SIG-M5 (cell line): ENCODE data around the gene ERFL.

Experiments used
- DNase-seq: peaks from one replicate; lab custom pipeline; 2025; lab: John Stamatoyannopoulos, UW

ERFL gene

DNA sequence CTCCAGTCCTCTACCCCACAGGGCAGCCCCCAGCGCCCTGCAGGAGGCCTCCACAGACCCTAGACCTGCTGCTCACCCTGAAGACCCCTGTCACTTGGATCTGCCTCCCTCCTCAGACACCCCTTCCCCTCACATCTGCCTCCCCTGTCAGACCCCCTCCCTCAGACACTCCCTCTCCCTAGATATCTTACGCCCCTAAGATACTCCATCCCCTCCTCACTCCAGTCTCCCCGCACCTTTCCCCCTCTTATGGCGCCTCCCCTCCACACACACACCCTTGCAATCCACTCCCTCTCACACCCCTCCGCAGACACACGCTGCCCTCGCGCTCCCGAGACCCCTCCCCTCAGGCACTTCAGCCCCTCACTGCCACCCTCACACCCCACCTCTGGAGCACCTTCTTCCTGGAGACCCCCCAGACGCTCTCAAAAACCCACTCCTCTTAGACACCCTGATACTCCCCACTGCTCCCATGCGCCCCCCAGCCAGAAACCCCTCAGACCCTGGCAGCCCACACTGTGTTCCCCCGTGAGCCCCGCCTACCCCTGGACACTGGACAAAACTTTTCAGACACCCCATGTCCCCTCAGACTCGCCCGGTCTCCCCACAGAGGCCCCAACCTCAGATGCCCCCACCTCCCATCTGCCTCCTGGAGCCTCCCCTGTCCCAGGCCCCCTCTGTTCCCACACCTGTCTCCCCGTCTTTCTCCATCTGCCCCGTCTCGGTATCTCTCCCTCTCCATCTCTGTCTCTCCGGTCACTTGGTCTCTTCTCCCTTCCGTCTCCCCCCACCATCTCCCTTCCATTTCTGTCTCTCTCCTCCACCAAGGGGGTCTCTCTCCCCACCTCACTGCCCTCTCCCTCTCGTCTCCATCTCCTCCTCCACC lies 14.5 kb downstream of the ERFL start:
- DNase-seq = no peak

DNA sequence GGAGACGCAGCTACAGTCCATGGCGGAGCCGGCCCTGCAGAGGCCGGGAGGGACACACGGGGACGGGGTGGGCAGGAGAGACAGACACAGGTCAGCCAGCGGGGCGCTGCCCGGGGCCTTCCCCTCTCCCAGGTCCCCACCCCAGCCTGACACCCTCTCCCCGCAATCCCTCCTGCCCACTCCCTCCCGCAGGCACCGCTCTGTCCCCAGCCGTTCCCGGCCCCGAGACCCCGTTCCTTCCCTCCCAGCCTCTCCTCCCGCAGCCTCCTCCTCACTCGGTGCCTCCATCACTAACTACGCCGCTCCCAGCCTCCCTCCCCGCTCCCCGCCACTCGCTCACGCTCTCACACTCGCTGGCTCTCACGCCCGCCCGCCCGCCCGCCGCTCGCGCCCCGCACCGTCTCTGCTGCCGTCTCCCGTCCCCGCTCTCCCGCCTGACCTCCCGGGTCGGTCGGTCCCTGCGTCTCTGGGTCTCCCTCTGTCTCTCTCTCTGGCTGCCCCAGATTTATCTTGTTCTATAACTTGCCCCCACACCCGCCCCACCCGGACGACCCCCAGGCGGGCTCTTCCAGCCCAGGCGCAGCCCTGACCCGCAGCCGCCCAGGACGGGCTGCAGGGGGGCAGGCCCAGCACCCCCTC lies 15.2 kb downstream of the ERFL start:
- no peak for DNase-seq

DNA sequence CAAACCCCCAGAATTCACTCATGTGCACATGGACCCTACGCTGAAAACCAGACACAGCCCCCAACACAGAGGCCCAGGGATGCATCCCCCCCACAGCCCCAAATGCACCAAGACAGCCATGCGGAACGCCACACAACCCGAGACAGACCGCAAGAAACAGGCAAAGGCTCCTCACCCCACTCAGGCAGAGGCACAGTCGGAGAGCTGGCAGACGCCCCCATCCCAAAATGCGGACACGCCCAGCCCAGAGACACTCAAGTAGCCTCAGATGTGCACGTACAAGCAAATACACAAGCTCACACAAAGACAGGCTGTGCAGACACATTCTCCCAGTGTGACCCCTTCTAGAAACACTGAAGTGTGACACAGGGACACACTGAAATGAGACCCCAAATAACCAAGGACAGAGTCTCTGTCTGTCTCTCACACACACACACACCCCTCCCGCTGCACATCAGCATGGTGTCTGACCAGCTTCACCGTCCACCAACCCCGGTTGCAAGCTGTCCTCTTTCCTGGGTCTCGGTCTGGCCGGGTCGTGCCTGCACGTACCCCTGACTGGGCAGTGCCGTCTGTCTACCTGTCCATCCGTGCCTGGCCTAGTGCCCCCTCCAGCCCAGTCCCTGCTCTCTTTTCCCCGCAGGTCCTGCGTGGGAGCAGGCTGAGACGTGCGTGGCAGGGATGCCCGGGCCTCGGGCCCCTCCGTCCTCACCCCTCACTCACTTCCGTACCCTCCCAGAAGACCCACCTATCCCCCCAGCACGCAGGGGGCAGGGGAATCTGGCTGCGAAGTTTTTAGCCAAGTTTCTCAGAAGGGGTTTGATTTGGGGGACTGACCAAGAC lies 16.1 kb downstream of the ERFL start:
- DNase-seq = no peak

DNA sequence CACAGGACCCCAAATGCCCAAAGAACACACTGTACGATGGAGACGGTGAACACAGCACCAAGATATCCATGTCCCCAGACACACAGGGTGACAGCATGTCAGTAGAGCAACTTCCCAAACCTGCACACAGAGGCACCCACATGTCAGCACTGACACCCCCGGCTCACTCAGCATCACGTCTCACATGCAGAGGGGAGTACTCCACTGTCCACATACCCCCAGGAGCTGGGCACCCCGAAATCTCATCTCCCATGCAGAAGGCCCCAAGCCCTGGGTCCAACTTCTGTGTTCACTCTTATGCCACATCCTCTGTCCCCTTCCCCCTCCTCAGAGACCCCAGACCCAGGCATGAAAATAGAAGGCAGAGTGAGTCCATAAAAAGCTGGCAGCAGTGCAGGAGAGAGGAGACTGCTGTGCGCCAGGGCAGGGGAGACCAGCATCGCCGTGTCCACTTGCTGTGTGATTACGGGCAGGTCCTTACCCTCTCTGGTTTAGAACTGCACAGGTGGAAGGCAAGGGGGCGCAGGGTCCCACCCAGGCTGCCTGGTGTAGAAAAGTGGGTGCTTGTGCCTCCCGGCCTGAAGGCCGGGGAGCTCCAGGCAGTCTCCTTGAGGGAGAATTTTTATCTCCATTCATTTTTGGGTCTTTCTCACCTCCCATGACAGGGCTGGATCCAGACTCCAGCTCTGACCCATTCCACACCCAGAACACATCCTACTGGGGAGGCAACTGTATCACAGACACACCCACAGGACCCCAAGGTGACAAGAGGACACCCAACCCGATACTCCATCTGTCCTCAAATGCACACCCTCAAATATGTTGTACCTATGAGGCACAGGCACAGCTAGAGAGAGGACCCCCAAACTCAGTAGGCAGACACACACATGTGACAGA lies 17.0 kb downstream of the ERFL start:
- DNase-seq = no peak

DNA sequence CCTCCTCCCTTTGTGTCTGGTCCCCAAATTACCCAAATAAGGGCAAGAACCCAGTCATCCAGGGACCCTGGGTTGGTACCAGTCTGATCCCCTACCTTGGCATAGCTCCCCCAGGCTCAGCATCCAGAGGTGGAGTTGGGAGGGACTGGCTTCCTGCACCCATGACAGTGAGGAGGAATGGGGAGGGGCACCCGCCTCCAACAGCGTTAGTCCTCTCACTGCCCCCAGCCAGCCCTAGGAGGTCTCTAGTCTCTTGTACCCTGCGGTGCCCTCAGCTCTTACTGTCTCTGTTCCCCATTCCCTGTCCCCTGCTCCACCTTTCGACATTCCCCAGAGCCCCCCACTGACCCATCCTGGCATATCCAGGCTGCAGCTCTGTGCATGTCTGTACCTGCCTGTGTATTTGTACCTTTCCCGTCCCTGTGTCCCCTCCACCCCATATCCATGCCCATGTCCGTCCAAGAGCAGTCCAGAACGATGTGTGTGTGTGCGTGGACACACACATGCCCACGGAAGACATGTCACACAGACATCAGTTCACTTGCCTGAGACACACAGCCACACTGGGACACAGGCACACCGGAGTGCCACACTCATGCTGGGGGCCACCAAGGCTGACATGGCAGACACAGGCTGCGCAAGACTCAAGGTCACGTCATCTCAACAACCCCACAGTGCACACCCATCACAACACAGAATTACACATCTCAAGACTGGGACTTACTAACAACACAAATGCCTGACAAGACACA lies 17.8 kb downstream of the ERFL start:
- no peak for DNase-seq

DNA sequence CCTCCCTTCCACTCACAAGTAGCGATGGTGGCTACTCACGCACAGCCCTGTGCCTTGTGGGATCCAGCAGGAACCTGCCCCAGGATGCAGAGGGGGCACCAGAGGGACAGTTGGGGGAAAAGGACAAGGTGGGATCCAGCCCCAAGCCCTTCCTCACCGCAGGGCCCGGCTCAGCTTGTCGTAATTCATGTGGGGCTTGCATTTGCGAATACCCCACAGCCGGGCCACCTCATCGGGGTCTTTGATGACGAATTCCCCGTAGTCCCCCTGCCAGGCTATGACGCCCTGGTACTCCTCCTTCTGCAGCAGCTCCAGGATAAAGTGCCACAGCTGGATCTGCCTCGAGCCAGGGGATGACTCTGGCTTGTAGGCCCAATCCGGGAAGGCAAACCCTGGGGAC lies 18.5 kb downstream of the ERFL start:
- no peak for DNase-seq

DNA sequence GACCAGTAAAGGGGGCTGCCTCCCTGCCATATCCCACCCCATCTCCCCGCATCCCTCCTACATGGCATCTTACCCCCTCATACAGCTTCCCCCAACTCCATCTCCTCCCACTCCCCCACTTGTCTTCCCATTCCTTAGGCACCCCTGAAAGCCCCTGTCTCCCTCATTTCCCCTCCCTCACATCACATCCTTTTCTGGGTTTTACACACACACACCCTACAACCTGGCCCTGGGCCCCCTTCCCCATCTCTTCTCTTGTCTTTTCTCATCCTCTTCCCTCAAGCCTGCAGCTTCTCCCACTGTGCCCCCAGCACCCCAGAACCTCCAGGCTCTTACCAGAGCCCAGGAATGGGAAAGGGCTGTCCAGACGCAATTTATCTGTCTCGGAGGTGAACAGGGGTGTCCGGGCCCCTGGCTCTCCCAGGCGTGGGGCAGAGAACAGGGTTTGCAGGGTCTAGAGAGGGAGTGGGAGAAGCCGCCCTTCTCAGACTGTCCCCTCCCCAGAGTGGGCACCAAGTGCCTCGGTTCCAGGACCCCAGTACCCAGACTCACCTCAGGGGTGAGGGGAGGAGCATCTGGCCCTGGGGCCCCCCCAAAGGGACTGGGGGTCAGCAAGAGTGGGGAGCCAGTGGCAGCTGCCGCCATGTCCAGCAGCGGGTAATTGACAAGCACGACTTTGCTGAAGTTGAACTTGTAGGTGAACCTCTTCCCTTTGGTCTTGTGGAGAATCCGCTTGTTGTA lies 19.4 kb downstream of the ERFL start:
- no peak for DNase-seq

DNA sequence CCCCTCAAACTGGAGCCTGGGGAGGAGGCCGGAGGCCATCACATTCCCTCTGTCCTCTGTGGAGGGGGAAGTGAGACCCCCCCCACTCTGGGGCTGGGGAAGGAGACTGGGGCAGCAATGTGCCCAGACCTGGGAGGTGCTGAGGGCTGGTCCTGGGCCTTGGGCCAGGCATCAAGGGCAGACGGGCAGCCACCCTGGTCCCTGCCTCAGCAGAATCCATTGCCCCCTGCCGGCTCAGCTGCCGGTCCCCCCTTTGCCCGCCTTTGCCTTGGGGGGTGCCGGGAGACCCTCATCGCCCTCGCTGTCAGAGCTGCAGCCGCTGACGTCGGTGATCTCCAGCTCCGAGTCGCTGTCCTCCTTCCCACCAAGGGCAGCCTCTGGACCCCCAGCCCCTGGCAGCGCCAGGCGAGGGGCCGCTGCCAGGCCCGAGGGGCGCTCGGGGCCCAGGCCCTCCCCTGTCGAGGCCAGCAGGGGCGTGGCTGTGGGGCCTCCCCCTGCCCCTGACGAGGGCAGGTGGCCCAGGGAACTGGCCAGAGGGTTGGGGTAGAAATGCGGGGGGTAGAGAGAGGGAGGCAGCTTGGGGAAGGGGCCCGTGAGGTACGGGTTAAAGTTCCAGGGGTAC lies 20.1 kb downstream of the ERFL start:
- DNase-seq = no peak

DNA sequence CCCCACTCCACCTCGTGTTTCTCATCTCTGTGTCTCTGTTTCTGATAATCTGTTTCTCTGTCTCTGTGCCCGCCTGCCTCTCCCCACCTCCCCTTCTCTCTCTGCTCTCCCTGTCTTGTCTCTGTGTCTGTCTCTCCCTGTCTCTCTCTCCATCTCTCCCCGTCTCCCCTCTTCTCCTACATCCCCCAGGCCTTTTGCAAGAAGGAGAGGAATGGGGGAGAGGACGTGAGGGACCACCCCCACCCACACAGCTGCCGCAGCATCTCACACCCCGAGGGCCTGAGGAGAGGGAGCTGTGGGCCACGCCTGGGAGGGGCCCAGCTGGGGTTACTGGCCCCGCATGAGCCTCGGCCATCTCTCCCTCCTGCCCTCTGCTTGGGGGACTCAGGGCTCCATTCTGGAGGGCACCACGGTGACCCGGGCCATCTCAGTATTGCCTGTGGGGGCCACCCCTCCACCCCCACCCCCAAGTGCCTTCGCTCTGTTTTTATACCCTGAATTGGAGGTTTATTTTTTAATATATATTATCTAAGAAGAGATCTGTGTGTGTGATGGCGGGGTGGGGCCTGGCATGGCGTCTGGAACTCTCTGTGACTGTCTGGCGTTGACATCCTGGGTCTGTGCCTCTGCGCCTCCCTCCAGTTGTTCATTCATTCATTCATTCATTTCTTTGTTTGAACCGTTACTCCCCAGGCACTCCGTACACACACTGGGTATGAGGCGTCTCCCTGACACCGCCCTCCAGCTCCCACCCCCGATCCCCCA lies 21.2 kb downstream of the ERFL start:
- DNase-seq = no peak

DNA sequence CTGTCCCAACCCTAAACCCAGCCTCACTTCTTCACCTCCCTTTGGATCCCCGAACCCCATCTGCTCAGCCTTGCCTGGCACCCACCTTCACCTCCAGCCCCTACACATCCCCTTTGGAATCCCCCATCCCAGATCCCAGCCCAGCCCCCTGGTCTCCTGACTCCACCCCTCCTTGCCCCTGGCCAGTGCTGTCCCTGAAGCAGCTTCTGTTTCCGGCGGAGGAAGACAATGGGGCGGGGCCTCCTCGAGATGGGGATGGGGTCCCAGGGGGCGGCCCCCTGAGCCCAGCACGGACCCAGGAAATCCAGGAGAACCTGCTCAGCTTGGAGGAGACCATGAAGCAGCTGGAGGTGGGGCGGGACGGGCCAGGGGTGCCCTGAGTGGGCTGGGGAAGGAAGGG lies 22.0 kb downstream of the ERFL start:
- DNase-seq = no peak

DNA sequence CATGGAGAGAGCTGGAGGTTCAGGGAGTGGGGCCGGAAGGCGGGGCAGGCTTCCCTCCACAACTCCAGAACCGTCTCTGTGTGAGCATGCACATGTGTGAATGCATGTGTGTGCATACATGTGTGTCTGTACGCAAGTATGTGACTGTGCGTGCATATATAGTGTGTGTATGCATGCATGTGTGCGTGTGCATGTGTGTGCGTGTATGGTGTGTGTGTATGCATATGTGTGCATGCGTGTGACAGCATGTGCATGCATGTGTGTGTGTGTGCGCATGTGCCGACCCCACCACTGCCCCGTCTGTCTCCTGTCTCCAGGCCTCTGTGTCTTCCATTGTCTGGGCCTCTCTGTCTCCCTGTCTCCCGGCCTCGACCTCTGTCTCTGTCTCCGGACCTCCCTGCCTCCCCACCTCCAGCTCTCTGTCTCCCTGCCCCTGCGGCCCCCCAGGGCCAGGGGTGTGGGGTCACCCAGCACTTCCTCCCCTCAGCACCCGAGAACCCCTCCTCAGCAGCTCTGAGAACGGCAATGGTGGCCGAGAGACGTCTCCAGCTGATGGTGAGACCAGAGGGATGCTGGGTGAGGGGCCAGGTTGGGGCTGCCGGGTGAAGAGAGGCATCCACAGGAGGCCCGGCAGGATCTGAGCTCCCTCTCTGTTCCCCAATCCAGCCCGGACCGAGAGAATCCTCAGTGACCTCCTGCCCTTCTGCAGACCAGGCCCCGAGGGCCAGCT lies 22.8 kb downstream of the ERFL start:
- no peak for DNase-seq

DNA sequence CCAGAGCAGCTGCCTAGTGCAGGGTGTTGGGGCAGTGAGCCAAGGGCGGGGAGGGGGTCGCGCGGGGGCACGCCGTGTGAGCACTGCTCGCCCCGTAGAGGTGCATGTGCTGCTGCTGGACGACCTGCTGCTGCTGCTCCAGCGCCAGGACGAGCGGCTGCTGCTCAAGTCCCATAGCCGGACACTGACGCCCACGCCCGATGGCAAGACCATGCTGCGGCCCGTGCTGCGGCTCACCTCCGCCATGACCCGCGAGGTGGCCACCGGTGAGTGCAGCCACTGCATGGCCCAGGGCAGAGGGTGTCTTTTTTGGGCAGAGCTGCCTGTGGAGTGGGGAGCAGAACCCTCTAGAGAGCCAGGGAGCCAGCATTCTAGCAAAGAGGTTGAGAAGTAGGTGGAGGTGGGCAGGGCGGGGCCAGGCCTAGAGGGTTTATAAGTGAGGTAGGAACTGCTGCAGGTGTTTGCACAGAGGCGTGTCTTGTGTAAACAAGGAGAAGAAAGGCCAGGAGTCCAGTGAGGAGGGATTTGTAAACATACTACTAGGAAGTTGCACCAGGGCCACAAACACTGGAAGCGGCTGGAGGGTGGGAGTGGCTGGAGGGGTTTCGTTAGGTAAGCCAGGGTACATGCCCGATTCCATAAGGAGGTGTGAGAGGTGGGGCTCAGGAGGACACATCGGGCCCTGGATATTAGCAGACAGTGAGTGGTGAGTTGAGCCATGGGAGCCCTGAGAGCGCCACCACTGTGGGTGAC lies 24.0 kb downstream of the ERFL start:
- no peak for DNase-seq

DNA sequence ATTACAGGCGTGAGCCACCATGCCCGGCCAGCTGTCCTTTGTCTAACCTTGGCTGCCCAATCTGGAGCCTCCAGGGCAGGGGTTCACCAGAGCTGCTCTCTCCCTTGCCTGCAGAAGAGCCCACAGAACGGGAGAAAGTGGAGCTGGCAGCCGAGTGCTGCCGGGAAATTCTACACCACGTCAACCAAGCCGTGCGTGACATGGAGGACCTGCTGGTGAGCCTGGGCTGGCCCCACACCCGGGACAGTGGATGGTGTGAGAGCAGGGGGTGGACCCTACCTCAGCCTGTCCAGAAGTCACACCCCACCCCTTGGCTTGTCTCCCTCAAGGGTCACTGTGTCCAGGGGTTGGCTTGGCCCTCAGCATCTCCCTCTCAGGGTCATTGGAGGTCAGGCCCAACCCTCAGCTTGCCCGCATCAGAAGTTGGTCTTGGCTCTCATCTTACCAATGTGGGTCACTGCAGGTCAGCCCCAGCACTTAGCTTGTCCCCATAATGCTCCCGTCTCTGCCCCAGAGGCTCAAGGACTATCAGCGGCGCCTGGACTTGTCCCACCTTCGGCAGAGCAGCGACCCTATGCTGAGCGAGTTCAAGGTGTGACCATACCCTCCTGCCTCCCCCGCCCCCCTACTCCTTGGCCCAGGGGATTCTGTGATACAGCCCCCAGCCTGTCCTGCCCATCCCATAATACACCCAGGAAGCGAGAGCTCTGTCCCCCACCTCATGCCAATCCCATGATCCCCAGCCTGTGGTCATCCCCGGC lies 24.9 kb downstream of the ERFL start:
- DNase-seq = no peak

DNA sequence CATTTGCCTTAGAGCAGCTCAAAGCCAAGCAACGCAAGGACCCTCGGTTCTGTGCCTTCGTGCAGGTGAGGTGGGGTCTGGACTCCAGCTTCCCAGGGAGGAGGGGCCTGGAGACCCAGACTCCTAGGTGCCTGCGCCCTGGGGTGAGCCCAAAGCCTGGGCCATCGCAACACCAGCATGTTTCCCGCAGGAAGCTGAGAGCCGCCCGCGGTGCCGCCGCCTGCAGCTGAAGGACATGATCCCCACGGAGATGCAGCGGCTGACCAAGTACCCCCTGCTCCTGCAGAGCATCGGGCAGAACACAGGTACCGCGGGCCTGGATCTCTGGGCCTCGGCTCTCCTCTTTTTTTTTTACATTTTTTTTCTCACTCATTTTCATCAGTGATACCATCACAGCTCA lies 25.7 kb downstream of the ERFL start:
- DNase-seq = no peak

DNA sequence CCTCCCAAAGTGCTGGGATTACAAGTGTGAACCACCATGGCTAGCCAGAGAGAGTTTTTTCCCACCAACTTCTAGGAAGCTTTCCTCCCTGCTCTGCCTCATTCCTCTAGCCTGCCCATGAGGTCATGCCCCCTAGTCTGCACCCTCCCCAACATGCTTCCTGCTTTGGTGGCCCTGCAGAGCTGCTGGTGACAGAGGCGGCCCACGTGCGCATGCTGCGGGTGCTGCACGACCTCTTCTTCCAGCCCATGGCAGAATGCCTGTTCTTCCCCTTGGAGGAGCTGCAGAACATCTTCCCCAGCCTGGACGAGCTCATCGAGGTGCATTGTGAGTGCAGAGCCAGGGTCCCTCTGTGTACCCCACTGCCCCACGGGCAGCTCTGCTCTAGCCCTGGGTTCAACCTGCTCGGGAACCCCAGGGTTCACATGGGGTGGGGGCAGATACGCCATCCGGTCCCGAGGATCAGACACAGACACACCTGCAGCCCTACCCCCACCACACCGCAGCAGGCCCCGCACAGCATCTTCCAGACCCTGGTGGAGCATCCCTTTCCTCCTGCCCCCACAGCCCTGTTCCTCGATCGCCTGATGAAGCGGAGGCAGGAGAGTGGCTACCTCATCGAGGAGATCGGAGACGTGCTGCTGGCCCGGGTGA lies 26.4 kb downstream of the ERFL start:
- no peak for DNase-seq

DNA sequence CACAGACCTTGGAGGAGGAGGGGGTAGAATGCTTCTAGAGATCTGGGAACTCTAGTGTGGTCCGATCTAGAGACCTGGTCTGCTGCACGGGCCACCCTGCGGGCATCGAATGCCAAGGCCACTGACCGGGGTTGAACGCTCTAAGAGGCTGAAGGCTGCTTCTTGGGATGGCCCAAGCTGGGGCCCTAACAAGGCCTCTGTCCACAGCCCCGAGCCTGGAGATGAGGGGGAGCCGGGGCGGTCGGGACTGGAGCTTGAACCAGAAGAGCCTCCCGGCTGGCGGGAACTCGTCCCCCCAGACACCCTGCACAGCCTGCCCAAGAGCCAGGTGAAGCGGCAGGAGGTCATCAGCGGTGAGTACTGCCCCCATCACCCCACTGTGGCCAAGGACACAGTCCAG lies 30.0 kb downstream of the ERFL start:
- no peak for DNase-seq
